IPS-18c (cell line): ENCODE results near the gene FYN.
A peak's percentile ranks its signal among the peaks of the same experiment; 100 is the strongest.
"Not testable (repeated sequence)": the region's sequence is repeated elsewhere in the genome, so short reads cannot be mapped to it uniquely, and the experiment has no call there.

Experiments used
- H3K4me3 ChIP-seq: 2 replicates; pipeline ENCODE4 v1.7.0; 2013; ENCODE audit warnings: low read depth, mild to moderate bottlenecking, low read length, moderate library complexity; ENCODE audit not compliant: insufficient read depth
- H3K9me3 ChIP-seq: one replicate; pipeline ENCODE4 v1.6.1; 2013; ENCODE audit warnings: mild to moderate bottlenecking, low read length, moderate library complexity; ENCODE audit not compliant: control insufficient read depth, insufficient read depth

The FYN gene

DNA sequence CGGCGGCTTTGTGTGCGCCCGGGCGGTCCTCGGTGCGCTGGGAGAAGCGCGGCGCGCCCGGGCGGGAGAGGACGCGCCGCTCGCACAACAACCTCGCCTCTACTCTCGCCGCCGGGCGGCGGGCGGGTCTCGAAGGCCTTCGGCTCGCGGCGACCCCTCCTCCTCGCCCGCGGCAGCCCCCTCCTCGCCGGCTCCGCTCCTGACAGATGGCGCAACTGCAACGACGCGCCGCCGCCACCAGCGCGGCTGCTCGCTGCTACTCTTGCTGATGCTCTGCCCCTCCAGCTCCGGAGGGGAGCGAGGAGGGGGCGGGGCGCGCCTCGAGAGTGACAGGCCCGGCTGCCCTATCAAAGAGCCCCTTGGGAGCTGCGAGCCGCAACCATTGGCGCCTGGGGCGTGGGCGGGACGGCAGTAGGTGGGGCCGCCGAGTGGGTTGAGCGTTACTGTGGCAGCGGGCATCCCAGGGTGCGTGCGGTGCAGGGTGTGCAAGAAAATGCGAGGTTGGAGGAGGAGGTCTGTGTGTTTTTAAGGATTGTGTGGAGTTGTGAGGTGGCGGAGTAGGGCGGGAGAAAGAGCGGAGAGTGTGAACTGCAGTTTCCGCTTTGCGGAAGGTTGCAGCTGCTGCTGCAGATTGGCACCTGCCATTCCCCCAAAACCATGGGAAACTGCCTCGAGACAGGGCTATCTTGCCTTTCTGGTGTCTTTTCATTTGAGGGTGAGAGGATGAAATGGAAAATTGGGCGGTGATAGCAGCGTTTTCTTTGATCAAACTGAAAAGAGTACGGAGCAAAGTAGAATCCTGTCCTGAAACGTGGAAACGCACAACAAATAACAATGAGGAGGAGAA lies at the start of gene FYN:
FYN (minus strand) TSS at position 275 of the 847 bp plus-strand sequence. CDS start 153,401 bp downstream, outside the sequence.
- no peaks in the 10 kb centered on the region for H3K9me3 ChIP-seq
- peak within 1 kb of the TSS; percentile 75 for H3K4me3 ChIP-seq

GRCh38 chr6:111922454-111923297 lies 49.4 kb upstream of the FYN start:
- H3K4me3 ChIP-seq, result no peak overlapping the region

GRCh38 chr6:111921103-111921502 lies 47.9 kb upstream of the FYN start:
- no peaks in the 10 kb centered on the region for H3K9me3 ChIP-seq
- H3K4me3 ChIP-seq, result no peak overlapping the region

More at GRCh38 chr6:111922454-111923297, 49.4 kb upstream of the FYN start:
- H3K9me3 ChIP-seq, result no peaks in the 10 kb centered on the region

DNA sequence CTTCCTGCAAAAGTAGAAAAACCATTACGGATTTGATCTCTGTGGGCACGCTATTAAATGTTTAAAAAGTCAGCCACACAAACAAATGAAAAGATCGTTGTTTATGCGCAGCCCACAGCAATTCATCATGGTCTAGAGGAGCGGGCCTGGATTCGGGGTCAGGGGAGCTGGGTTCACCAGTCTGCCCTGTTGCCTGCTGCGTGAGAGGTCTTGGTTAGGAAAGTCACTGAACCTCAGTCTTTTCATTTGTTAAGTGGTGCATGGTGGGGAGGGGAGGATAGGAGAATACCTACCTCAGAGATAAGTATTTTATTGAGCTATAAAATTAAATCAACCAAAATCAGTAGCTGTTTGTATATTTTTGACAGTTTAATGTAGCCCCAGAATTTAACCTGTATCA lies 47.3 kb upstream of the FYN start:
- Histone ChIP-seq H3K4me3 (no peak overlapping the region), H3K9me3 (no peaks in the 10 kb centered on the region)

- Histone ChIP-seq H3K9me3 (no peaks in the 10 kb centered on the region), H3K4me3 (no peak overlapping the region)
These were observed 45.6 kb upstream of the FYN start for GRCh38 chr6:111918825-111919224.

- no peak overlapping the region for H3K4me3 ChIP-seq
- no peaks in the 10 kb centered on the region for H3K9me3 ChIP-seq
These were observed 43.5 kb upstream of the FYN start for GRCh38 chr6:111916747-111917146.

GRCh38 chr6:111914617-111915016 lies 41.4 kb upstream of the FYN start:
- Histone ChIP-seq H3K4me3 (no peak overlapping the region), H3K9me3 (no peaks in the 10 kb centered on the region)

DNA sequence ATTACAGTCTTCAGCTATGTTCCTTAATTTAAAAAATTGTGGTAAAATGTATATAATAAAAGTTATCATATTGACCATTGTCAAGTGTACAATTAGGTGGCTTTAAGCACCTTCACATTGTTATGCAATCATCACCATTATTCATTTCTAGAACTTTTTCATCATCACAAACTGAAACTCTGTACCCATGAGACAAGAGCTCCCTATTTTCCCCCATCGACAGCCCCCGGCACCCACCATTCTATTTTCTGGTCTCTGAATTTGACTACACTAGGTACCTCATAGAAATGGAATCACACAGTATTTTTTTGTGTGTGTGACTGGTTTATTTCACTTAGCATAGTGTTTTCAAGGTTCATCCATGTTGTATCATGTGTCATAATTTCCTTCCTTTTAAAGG lies 39.7 kb upstream of the FYN start:
- H3K4me3 ChIP-seq, result no peak overlapping the region

GRCh38 chr6:111911428-111911827 lies 38.2 kb upstream of the FYN start:
- Histone ChIP-seq H3K9me3 (no peaks in the 10 kb centered on the region), H3K4me3 (no peak overlapping the region)

More for the DNA sequence above, 39.7 kb upstream of the FYN start:
- no peaks in the 10 kb centered on the region for H3K9me3 ChIP-seq

DNA sequence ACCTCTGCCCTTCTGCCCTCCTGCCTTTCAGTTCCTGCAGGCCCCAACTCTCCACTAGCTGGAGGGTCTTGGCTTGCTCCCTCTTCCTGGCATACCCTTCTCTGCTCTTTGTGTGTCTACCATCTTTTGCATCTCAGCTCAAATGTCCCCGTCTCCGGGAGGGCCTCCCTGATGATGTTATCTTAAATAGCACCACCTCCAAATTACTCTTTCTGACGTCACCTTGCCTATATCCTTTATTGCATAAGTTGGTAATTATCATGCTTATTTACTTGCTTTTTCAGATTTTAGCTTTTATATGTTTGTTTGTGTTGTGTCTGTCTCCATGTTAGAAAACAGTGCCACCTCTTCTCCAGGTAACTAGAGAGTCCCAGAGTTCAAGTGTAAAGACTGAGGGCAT lies 36.0 kb upstream of the FYN start:
- H3K4me3 ChIP-seq, result no peak overlapping the region
- H3K9me3 ChIP-seq, result no peaks in the 10 kb centered on the region

- not testable (repeated sequence) for H3K4me3 ChIP-seq, H3K9me3 ChIP-seq
These were observed 35.1 kb upstream of the FYN start for GRCh38 chr6:111908365-111908764.

DNA sequence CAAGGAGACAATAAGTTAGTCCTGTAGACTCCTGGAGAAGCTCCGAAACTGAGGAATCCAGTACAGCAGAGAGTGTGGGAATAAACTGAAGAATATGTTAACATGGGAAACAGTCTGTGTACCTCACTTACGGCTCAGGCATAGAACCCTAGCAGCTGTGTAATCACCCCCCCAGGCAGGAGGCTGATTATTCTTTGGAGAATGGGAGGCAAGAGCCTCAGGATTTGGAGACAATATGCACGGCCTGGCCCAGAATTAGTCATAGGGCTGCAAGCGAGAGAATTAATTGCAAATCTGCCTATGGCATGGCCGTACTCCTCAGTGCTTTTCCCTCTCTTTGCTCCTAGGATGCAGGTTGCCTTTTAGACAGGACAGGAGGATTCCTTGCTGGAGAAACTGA lies 27.5 kb upstream of the FYN start:
- Histone ChIP-seq H3K4me3 (no peak overlapping the region), H3K9me3 (no peaks in the 10 kb centered on the region)

DNA sequence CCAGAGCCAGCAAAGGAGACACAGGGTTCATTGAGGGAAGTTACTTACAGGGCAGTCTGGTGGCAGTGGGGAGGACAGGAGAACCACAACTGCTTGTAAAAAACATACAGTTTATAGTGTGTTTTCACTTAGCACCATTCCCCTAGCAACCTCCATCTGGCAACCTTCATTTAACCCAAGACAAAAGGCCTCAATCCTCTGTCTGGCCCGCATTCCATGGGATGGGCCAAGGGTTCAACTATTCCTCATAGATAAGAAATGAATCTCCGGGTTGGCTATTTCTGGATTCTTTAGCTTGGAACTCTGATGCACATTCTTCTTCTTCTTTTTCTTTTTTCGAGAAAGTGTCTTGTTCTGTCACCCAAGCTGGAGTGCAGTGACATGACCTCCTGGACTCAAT lies 26.3 kb upstream of the FYN start:
- no peaks in the 10 kb centered on the region for H3K9me3 ChIP-seq

GRCh38 chr6:111898452-111898851 lies 25.2 kb upstream of the FYN start:
- Histone ChIP-seq H3K4me3 (no peak overlapping the region), H3K9me3 (no peaks in the 10 kb centered on the region)

More for the DNA sequence above, 26.3 kb upstream of the FYN start:
- no peak overlapping the region for H3K4me3 ChIP-seq

GRCh38 chr6:111894951-111895350 lies 21.7 kb upstream of the FYN start:
- H3K9me3 ChIP-seq, result no peaks in the 10 kb centered on the region

DNA sequence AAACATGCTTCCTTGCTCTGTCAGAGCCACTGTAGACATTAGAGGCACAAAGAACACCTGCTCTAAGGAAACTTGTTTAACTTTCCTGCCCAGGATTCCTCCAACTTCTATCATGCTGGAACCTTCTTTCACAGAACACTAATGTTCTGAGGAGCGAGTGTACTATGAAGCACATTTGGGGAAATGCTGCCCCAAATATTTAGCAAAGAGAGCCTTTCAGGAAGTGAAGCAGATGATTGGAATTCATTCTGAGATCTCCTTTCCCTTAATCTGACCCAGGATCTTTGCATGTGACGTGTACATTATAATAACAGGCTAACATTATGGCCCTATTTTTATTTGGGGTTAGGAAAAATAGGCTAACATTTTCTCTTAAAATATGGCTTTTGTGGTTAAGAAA lies 21.0 kb upstream of the FYN start:
- no peaks in the 10 kb centered on the region for H3K9me3 ChIP-seq

More at GRCh38 chr6:111894951-111895350, 21.7 kb upstream of the FYN start:
- H3K4me3 ChIP-seq, result no peak overlapping the region

DNA sequence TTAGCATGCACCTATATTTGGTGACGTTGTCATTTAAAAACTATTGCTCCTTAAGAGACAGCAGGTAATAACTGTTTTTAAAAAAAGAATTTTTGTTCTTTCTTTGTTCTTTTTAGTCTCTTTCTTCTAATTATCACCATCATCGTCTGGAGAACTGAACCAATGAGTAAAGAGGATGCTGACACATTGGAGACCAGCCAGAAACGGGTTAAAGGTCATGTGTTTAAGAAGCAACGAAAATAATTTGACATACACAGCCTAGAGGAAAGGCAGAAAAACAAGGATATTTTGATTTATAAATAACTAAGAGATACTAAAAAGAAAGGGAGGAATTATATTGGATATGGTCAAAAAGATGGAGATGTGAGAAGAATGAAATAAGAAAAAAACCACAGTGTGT lies 19.2 kb upstream of the FYN start:
- Histone ChIP-seq H3K9me3 (no peaks in the 10 kb centered on the region), H3K4me3 (no peak overlapping the region)

More for the DNA sequence above, 21.0 kb upstream of the FYN start:
- no peak overlapping the region for H3K4me3 ChIP-seq

DNA sequence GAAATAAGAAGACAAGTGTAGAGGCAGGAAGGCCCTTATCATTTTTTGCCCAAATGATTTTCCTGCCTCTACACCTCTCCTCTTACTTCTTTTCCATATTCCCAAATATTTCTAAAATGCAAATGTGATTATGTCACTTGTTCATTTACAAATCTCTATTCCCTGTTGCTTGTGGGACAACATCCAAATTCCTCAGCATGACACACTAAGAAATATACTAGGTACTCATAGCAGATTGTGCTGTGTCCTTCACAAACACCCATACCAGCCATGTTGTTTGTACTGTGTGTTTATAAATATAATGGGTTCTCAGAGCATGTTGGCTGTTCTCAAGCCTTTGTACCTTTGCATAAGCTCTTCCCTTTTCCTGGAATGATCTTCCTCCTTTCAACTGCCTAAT lies 17.7 kb upstream of the FYN start:
- Histone ChIP-seq H3K9me3 (no peaks in the 10 kb centered on the region), H3K4me3 (no peak overlapping the region)
